NCI-H345 treated with DMSO at 0.1 percent for 48 hours (cell line): Measurements from ENCODE around the gene TOMM40.
"Not testable (repeated sequence)": the region's sequence is repeated elsewhere in the genome, so short reads cannot be mapped to it uniquely, and the experiment has no call there.

Experiments
- DNase-seq: peaks from one replicate; lab custom pipeline; 2025; ENCODE audit not compliant: unreplicated experiment; lab: John Stamatoyannopoulos, UW

TOMM40 gene

GRCh38 chr19:44894052-44894400, 3.0 kb downstream of the TOMM40 start:
- no peak for DNase-seq

- no peak for DNase-seq
These were observed 3.9 kb downstream of the TOMM40 start for GRCh38 chr19:44894946-44895345.

GRCh38 chr19:44897835-44898234, 6.8 kb downstream of the TOMM40 start:
- no peak for DNase-seq

GRCh38 chr19:44900328-44901244, 9.5 kb downstream of the TOMM40 start:
- DNase-seq, result no peak

- no peak for DNase-seq
These were observed 12.2 kb downstream of the TOMM40 start for GRCh38 chr19:44903216-44903601.

- no peak for DNase-seq
These were observed 12.8 kb downstream of the TOMM40 start for GRCh38 chr19:44903602-44904425.

GRCh38 chr19:44904426-44904994, 13.5 kb downstream of the TOMM40 start:
- DNase-seq, result no peak

GRCh38 chr19:44905437-44906160, 14.5 kb downstream of the TOMM40 start, which contains the start of gene APOE:
APOE (plus strand) TSS chr19:44905796; CDS start chr19:44906625, 829 bp downstream.
- DNase-seq, result no peak

GRCh38 chr19:44907613-44908012, 16.6 kb downstream of the TOMM40 start:
- DNase-seq, result no peak

GRCh38 chr19:44908074-44908835, 17.2 kb downstream of the TOMM40 start:
- no peak for DNase-seq

GRCh38 chr19:44908836-44909261, 17.8 kb downstream of the TOMM40 start:
- DNase-seq, result no peak

- DNase-seq, result no peak
These were observed 18.7 kb downstream of the TOMM40 start for GRCh38 chr19:44909775-44910174.

- DNase-seq, result not testable (repeated sequence)
These were observed 20.8 kb downstream of the TOMM40 start for GRCh38 chr19:44911896-44912295.

- no peak for DNase-seq
These were observed 21.8 kb downstream of the TOMM40 start for GRCh38 chr19:44912854-44913253.

- not testable (repeated sequence) for DNase-seq
These were observed 22.7 kb downstream of the TOMM40 start for GRCh38 chr19:44913512-44914432.

GRCh38 chr19:44914433-44915206, 23.6 kb downstream of the TOMM40 start, which contains the start of gene APOC1:
APOC1 (plus strand) TSS chr19:44914608; CDS start chr19:44914892, 284 bp downstream.
- peak; percentile 59 for DNase-seq

- no peak for DNase-seq
These were observed 33.2 kb downstream of the TOMM40 start for GRCh38 chr19:44924243-44924725.
